Measurements from ENCODE around the gene A2ML1.

The A2ML1 gene

GRCh38 chr12:8822298-8822697, at the start of gene A2ML1:
Gene A2ML1, plus strand, starts transcription at chr12:8822621. Its CDS starts 31 bp downstream, at chr12:8822652.
- no peak within 1 kb of the TSS for H3K27ac ChIP-seq
- TF ChIP-seq ZFX (IDR thresholded peaks at IDR 0.05; ENCODE audit: borderline replicate concordance) (no peak), CTCF (IDR thresholded peaks at IDR 0.05) (no peak)

DNA sequence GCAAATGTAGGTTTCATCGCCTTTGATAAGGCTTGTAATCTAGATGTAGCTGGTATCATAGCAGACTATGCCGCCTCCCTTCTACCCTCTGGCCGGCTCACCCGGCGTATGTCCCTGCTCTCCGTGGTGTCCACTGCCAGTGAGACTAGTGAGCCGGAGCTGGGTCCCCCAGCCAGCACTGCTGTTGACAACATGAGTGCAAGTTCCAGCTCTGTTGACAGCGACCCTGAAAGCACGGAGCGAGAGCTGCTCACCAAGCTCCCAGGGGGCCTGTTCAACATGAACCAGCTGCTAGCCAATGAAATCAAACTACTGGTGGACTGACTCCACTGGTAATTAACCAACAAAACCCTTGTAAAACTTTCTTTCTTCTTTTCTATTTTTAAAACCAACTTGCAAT, 49.0 kb upstream of the A2ML1 start:
- H3K27ac ChIP-seq: no peak overlapping the region
- TF ChIP-seq ZFX (IDR thresholded peaks at IDR 0.05; ENCODE audit: borderline replicate concordance) (no peak), CTCF (IDR thresholded peaks at IDR 0.05) (no peak)

GRCh38 chr12:8779281-8779680, 43.1 kb upstream of the A2ML1 start:
- no peak for TF ChIP-seq ZFX (IDR thresholded peaks at IDR 0.05; ENCODE audit: borderline replicate concordance)
- TF ChIP-seq CTCF (IDR thresholded peaks at IDR 0.05): no peak
- H3K27ac ChIP-seq: no peak overlapping the region

GRCh38 chr12:8779862-8780261, 42.6 kb upstream of the A2ML1 start:
- no peak for TF ChIP-seq ZFX (IDR thresholded peaks at IDR 0.05; ENCODE audit: borderline replicate concordance)
- TF ChIP-seq CTCF (IDR thresholded peaks at IDR 0.05): no peak
- no peak overlapping the region for H3K27ac ChIP-seq

DNA sequence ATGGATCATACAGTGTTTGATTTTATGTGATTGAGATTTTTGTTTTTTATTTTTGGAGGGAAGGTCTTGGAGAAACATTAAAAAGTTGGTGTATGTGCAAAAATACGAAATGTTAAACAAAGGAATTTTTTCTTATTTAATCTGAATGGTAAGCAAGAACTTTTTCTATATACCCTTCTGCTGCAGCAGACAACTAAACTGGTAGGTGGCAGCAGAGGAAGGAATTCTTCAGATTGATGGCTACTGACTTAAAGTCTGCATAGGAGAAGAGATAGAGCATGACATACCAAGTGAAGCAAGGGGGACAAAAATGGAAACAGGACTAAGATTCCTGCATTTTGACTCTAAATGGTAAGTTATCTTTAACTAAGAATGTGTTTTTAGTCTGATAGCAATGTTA, 42.0 kb upstream of the A2ML1 start:
- TF ChIP-seq ZFX (IDR thresholded peaks at IDR 0.05; ENCODE audit: borderline replicate concordance): no peak
- TF ChIP-seq CTCF (IDR thresholded peaks at IDR 0.05): peak; percentile 63
- no peak overlapping the region for H3K27ac ChIP-seq

GRCh38 chr12:8781381-8782127, 40.9 kb upstream of the A2ML1 start:
- TF ChIP-seq ZFX (IDR thresholded peaks at IDR 0.05; ENCODE audit: borderline replicate concordance): no peak
- no peak for TF ChIP-seq CTCF (IDR thresholded peaks at IDR 0.05)
- H3K27ac ChIP-seq: no peak overlapping the region

GRCh38 chr12:8784290-8784888, 38.0 kb upstream of the A2ML1 start:
- no peak for TF ChIP-seq CTCF (IDR thresholded peaks at IDR 0.05)
- no peak for TF ChIP-seq ZFX (IDR thresholded peaks at IDR 0.05; ENCODE audit: borderline replicate concordance)
- no peak overlapping the region for H3K27ac ChIP-seq
